ENCODE measurements around the gene C4orf50.
"Not testable (repeated sequence)": the region's sequence is repeated elsewhere in the genome, so short reads cannot be mapped to it uniquely, and the experiment has no call there.

The C4orf50 gene

DNA sequence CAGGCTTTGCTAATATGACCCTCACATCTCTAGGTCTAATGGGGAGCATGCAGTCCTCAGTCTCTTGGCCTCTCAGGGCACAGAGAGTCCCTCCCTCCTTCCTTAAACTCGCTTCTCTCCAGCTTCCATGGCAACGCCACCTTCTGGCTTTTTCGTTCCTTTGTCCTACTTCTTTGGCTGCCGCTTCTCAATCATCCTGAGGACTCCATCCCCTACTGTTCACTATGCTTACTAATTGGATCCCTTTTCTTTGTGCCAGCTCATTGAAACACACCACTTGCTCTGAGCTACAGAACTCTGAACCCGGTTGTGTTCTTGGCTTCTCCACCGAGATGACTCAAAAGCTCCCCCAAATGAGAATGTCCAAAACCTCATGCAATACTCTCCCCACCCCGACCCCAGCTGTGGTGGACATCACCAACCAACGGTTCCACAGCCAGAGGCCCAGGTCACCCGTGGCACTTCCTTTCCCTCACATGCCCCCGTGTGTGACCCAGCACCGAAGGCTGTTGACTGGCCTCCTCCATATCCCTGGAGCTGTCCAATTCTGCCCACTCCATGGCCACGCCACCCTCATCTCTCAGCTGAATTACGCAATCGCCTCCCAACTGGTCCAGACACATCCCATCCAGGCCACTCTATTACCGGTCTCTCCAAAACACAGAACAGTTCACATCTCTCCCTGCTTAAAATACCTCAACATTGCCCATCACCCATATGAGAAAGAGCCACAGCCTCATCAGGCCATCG is 160.0 kb downstream of the C4orf50 start:
- no peak for DNase-seq (ENCODE audit: low read depth)

- DNase-seq (ENCODE audit: low read depth) = no peak
Measured at GRCh38 chr4:5857199-5857598, 161.0 kb downstream of the C4orf50 start.

DNA sequence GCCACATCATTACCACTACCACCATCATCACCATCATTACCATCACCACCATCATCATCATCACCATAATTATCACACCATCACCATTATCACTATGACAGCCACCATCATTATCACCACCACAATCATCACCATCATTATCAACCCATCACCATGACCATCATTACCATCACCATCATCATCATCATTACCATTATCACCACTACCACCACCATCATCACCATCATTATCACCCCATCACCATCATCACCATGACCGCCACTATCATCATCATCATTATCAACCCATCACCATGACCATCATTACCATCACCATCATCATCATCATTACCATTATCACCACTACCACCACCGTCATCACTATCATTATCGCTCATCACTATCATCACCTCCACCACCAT is 161.9 kb downstream of the C4orf50 start:
- not testable (repeated sequence) for DNase-seq (ENCODE audit: low read depth)

GRCh38 chr4:5854929-5855328 is 163.3 kb downstream of the C4orf50 start:
- no peak for DNase-seq (ENCODE audit: low read depth)

DNA sequence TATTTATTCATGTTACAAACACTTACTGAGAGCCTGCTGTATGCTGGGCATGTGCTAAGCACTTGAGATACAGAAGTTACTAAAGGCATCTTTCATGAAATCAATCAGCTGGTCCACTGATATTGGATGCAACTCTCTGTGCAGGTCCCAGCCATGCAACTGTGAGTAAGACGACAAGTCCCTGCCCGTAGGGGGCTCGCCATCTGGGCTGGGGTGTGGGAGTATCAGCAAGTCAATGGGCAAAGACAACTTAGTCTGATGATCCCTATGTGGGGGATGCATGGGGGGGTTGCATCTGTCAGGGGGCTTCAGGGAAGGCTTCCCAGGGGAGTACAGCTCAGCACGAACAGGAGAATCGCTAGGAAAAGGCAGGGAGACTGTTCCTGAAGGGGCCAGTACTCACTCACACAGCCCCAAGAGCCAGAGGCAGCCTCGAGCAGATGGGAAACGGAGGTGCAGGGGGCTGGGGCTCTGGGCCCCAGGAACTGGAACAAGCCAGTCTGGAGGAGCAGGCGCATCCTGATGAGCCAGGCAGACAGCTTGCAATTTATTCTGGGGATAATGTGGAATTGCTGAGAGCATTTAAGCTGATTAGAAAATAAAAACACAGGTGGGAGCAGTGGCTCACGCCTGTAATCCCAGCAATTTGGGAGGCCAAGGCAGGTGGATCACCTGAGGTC is 165.6 kb downstream of the C4orf50 start:
- DNase-seq (ENCODE audit: low read depth) = no peak

- no peak for DNase-seq (ENCODE audit: low read depth)
Measured at GRCh38 chr4:5851637-5852301, 166.5 kb downstream of the C4orf50 start.

Measured in GM04504 (cell line).